Activated CD4-positive, alpha-beta T cell treated with anti-CD3 and anti-CD28 coated beads, Interleukin-2, amount 10 ng/mL, durations not matched to agents 7 days and 5 days (primary cell): ENCODE measurements around the gene MAP3K6. TPM values are rescaled to one million over a fixed set of nuclear protein-coding genes. Genes with fewer than 3 reads are reported as not detected.

Experiments used
- CTCF ChIA-PET: fragments of 350-600 bp; sonication (Branson Sonifier 250); formaldehyde crosslinking; loops from one replicate; lab custom pipeline; 2021; ENCODE audit warnings: antibody characterized with exemption; lab: Charles Lee
- POLR2A ChIA-PET: fragments of 350-600 bp; sonication (Branson Sonifier 250); formaldehyde crosslinking; loops from one replicate; lab custom pipeline; 2021; ENCODE audit warnings: antibody characterized with exemption; lab: Charles Lee
- DNase-seq: peaks from one replicate; pipeline ENCODE4 v3.0.0-alpha.2; 2020
- H3K27ac Mint-ChIP-seq: one replicate; pipeline ENCODE4 v1.8.0; 2021; ENCODE audit warnings: mild to moderate bottlenecking, moderate library complexity, mixed read lengths
- H3K27me3 Mint-ChIP-seq: one replicate; pipeline ENCODE4 v1.8.0; 2021; ENCODE audit warnings: mixed read lengths
- H3K36me3 Mint-ChIP-seq: one replicate; pipeline ENCODE4 v1.8.0; 2021; ENCODE audit warnings: low read depth, mixed read lengths
- H3K4me1 Mint-ChIP-seq: one replicate; pipeline ENCODE4 v1.8.0; 2021; ENCODE audit warnings: mixed read lengths
- H3K4me3 Mint-ChIP-seq: one replicate; pipeline ENCODE4 v1.8.0; 2021; ENCODE audit warnings: mild to moderate bottlenecking, moderate library complexity, mixed read lengths
- H3K9me3 Mint-ChIP-seq: one replicate; pipeline ENCODE4 v1.8.0; 2021; ENCODE audit warnings: mixed read lengths
- total RNA-seq, 2 experiments: library from RNA; stranded (reverse); gene quantifications; one replicate each; pipeline ENCODE4 v1.2.3, GENCODE V29; 2021

MAP3K6 gene
- total RNA-seq, 2 experiments from 2014 or later: 6.4 to 7.6 TPM

- no peak for DNase-seq
- ChIA-PET CTCF (interaction anchor here (1.0 to 9.0 kb wide), 7 partner anchors 9 to 43 kb away, joined by 3 to 68 read pairs (median 4); partner anchors contain the start of gene MAP3K6), POLR2A (interaction anchor here (0.7 kb wide), 1 partner anchor 10 kb away, joined by 4 read pairs; no protein-coding TSS in a partner anchor)
- Mint-ChIP-seq H3K4me1 (peaks cover 50% of the 10 kb centered on the region), H3K36me3 (peaks cover 22% of the 10 kb centered on the region), H3K27me3 (no peaks in the 10 kb centered on the region), H3K9me3 (no peaks in the 10 kb centered on the region), H3K27ac (peak overlapping the region; percentile 89), H3K4me3 (peak overlapping the region; percentile 84)
Measured at GRCh38 chr1:27343639-27344025, 23.1 kb downstream of the MAP3K6 start.

DNA sequence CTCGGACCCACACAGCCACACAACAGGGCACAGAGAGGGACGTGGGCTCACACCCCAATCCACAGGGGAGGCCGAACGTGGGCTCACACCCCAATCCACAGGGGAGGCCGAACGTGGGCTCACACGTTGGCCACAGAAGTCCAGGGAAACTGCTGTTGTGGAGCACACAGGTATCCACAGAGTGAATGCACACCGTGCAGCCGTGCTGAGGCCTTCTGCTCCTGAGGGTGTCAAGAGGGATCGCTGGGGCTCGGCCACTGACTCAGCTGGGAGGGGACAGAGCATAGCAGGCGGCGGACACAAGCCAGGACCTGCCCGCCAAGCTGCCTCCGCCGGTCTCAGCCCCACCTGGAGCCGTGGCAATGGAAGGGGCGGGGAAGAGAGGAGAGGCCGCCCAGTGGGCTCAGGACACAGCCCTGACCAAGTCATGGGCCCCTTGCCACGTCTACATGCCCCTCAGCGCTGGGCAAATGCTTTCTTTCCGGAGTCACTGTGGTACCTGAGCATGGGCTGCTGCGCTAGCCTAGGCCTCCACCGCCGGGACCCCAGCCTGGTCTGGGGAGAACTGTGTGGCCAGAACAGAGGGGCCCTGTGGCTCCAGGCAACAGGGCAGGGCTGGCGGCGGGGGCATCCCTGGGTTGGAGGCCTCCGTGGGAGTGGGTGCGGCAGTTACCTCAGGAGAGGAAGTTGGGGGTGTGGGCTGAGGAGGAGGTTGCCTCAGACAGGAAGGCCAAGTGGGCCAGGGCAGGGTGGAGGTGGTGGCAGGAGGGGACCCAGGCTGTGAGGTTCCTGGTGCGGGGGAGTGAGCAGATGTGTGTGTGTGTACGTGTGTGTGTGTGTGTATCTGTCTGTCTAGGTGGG is 23.8 kb downstream of the MAP3K6 start:
- ChIA-PET CTCF (interaction anchor here (0.6 to 9.0 kb wide), 8 partner anchors 10 to 151 kb away, joined by 3 to 68 read pairs (median 4); partner anchors contain the start of gene MAP3K6), POLR2A (interaction anchor here (0.7 kb wide), 1 partner anchor 11 kb away, joined by 4 read pairs; no protein-coding TSS in a partner anchor)
- Mint-ChIP-seq H3K4me3 (peak overlapping the region; percentile 84), H3K27me3 (no peaks in the 10 kb centered on the region), H3K9me3 (no peaks in the 10 kb centered on the region), H3K4me1 (peaks cover 50% of the 10 kb centered on the region), H3K27ac (peak overlapping the region; percentile 89), H3K36me3 (peaks cover 22% of the 10 kb centered on the region)
- peak; percentile 85 for DNase-seq

- POLR2A ChIA-PET: no interaction called here
- peaks cover 47% of the 10 kb centered on the region for H3K4me1 Mint-ChIP-seq
- H3K27ac Mint-ChIP-seq: peak overlapping the region; percentile 89
- H3K4me3 Mint-ChIP-seq: peak overlapping the region; percentile 84
- H3K27me3 Mint-ChIP-seq: no peaks in the 10 kb centered on the region
- CTCF ChIA-PET: interaction anchor here (0.6 to 9.0 kb wide), 4 partner anchors 10 to 47 kb away, joined by 3 to 68 read pairs (median 12); no protein-coding TSS in a partner anchor
- DNase-seq: peak; percentile 51
- H3K36me3 Mint-ChIP-seq: peaks cover 21% of the 10 kb centered on the region
- H3K9me3 Mint-ChIP-seq: no peaks in the 10 kb centered on the region
Measured at GRCh38 chr1:27342391-27342777, 24.4 kb downstream of the MAP3K6 start.

DNA sequence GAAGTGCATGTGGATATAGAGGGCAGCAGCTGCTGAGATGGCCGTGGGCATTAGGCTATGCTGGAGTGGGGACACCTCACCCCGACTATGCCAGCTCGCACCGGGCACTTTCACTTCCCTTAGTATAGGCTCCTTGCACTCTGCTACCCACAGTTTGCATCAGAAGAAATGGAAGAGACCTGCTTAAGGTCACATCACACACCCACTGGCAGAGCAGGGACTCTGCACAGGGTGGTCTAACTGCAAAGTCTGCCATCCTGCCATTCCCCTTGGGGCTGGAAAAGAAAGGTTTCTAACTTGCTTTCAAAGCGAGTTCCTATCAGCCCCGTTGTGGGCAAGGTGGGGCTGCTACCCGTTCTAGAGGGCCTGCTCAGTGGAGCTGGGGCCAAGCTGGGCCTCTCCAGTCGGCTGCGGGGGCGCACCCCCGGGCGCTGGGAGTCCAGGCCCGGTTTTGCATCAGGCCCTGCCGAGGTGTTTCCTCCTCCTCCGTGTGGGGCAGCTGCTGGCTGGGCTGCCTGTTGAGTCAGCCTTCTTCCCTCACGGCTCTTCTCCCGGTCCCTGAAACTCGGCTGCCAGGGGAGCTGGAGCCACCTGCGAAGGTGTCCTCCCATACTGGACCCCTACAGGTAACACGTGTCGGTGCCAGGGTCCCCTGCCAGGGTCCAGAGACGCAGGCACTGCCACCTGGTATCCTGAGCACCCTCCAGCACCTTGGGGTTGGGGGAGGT is 25.1 kb downstream of the MAP3K6 start, which contains the start of gene SYTL1:
Gene SYTL1 (plus strand): TSS at position 498 of the 728 bp plus-strand sequence. CDS start 3,313 bp downstream, outside the sequence.
- Mint-ChIP-seq H3K27ac (peak within 1 kb of the TSS; percentile 89), H3K36me3 (peaks cover 19% of the 10 kb centered on the region), H3K4me1 (peaks cover 44% of the 10 kb centered on the region), H3K9me3 (no peaks in the 10 kb centered on the region), H3K27me3 (no peaks in the 10 kb centered on the region), H3K4me3 (peak within 1 kb of the TSS; percentile 84)
- POLR2A ChIA-PET: no interaction called here
- CTCF ChIA-PET: interaction anchor here (0.6 to 9.0 kb wide), 6 partner anchors 9 to 47 kb away, joined by 3 to 68 read pairs (median 4); partner anchors contain the start of gene MAP3K6
- DNase-seq: peak; percentile 72

- CTCF ChIA-PET: interaction anchor here (0.9 to 9.0 kb wide), 4 partner anchors 12 to 18 kb away, joined by 3 to 68 read pairs (median 4); no protein-coding TSS in a partner anchor
- POLR2A ChIA-PET: no interaction called here
Measured at GRCh38 chr1:27339213-27339612, 27.5 kb downstream of the MAP3K6 start.

DNA sequence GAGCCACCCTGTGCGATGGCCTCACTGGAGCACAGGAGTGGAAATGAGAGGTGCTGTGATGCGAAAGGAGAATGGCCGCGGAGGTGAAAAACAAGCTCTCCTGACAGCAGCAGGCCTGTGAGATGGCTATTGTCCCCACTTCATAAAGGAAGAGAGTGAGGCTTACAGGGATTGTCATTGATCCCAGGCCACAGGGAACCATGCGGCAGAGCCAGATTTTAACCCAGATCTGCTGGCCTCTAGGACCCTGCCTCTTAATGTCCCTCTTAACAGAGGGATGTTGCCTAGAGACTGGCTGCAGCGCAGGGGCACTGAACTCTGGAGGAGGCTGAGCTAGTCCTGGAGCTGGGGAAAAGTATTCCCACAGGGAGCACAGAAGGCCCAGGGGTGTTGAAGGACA is 28.0 kb downstream of the MAP3K6 start:
- Mint-ChIP-seq H3K36me3 (peaks cover 25% of the 10 kb centered on the region), H3K27me3 (no peaks in the 10 kb centered on the region), H3K4me3 (no peak overlapping the region), H3K27ac (peak overlapping the region; percentile 73), H3K9me3 (no peaks in the 10 kb centered on the region), H3K4me1 (peaks cover 29% of the 10 kb centered on the region)
- ChIA-PET POLR2A (no interaction called here), CTCF (interaction anchor here (1.2 to 9.0 kb wide), 3 partner anchors 14 to 18 kb away, joined by 3 to 68 read pairs (median 3); no protein-coding TSS in a partner anchor)
- DNase-seq: no peak

More at GRCh38 chr1:27339213-27339612, 27.5 kb downstream of the MAP3K6 start:
- H3K27me3 Mint-ChIP-seq: no peaks in the 10 kb centered on the region
- peaks cover 32% of the 10 kb centered on the region for H3K4me1 Mint-ChIP-seq
- H3K9me3 Mint-ChIP-seq: no peaks in the 10 kb centered on the region
- H3K4me3 Mint-ChIP-seq: no peak overlapping the region
- DNase-seq: no peak
- peak overlapping the region; percentile 59 for H3K27ac Mint-ChIP-seq
- H3K36me3 Mint-ChIP-seq: peaks cover 20% of the 10 kb centered on the region

- DNase-seq: no peak
- CTCF ChIA-PET: interaction anchor here (1.1 to 1.7 kb wide), 6 partner anchors 12 to 59 kb away, joined by 3 to 4 read pairs (median 4); partner anchors contain the start of gene MAP3K6
- peaks cover 33% of the 10 kb centered on the region for H3K36me3 Mint-ChIP-seq
- H3K4me3 Mint-ChIP-seq: no peak overlapping the region
- H3K27me3 Mint-ChIP-seq: no peaks in the 10 kb centered on the region
- H3K4me1 Mint-ChIP-seq: peaks cover 38% of the 10 kb centered on the region
- POLR2A ChIA-PET: no interaction called here
- H3K27ac Mint-ChIP-seq: no peak overlapping the region
- no peaks in the 10 kb centered on the region for H3K9me3 Mint-ChIP-seq
Measured at GRCh38 chr1:27336756-27337155, 30.0 kb downstream of the MAP3K6 start.

DNA sequence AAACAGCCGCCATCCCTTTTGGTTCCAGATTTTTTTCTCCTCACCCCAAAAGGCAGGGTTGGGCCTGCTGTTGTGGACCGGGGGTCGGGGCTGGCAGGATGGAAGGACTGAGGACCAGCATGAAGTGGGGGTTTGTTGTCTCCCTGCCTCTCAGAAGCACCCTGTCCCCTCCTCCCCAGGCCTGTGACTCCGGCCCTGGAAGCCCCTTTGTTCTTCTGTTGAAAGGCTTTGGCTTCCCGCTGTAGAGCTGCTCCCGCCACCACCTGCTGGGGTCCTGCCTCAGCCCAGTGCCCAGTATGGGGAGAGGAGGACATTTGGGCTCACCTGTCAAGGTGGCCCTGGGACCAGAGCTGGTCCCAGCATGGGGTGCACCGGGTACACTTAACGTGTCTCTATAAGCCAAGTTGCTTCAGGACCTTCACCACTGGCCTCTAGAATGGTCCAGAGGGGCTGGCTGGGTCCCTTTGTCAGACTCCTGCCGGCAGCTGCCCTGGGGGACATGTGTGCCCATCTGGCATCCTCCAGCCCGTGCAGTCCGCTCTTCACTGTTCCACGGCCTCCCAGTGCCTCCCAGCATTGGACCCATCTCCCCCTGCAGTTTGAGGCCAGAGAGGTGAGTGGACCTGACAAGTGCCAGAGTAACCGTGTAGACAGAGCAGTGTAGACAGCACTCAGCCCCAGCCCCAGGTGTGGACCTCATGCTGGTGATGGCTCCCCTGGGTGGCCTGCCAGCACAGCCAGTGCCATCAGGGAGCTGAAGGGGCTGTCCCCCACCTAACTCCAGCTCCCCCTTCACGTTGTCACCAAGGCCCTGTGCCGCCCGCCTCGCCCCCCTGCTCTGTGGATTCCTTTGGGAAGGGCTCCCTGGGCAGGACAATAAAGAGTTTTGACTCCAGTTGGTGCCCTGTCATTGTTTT is 31.0 kb downstream of the MAP3K6 start:
- Mint-ChIP-seq H3K4me3 (no peak overlapping the region), H3K27me3 (no peaks in the 10 kb centered on the region), H3K4me1 (peaks cover 33% of the 10 kb centered on the region), H3K36me3 (peaks cover 36% of the 10 kb centered on the region), H3K27ac (no peak overlapping the region), H3K9me3 (no peaks in the 10 kb centered on the region)
- CTCF ChIA-PET: interaction anchor here (1.1 to 1.9 kb wide), 6 partner anchors 21 to 60 kb away, joined by 3 to 8 read pairs (median 4); partner anchors contain the start of gene MAP3K6
- DNase-seq: no peak
- POLR2A ChIA-PET: no interaction called here

GRCh38 chr1:27333717-27334279 is 33.0 kb downstream of the MAP3K6 start:
- H3K4me3 Mint-ChIP-seq: no peak overlapping the region
- ChIA-PET CTCF (interaction anchor here (0.8 to 3.4 kb wide), 12 partner anchors 8 to 266 kb away, joined by 3 to 29 read pairs (median 7); partner anchors contain the start of genes MAP3K6 and SYTL1), POLR2A (no interaction called here)
- H3K4me1 Mint-ChIP-seq: peaks cover 19% of the 10 kb centered on the region
- peaks cover 36% of the 10 kb centered on the region for H3K36me3 Mint-ChIP-seq
- no peaks in the 10 kb centered on the region for H3K27me3 Mint-ChIP-seq
- DNase-seq: no peak
- no peaks in the 10 kb centered on the region for H3K9me3 Mint-ChIP-seq
- H3K27ac Mint-ChIP-seq: no peak overlapping the region

GRCh38 chr1:27332536-27333281 is 34.1 kb downstream of the MAP3K6 start:
- H3K4me3 Mint-ChIP-seq: no peak overlapping the region
- POLR2A ChIA-PET: interaction anchor here (0.6 to 1.2 kb wide), 2 partner anchors 10 to 37 kb away, joined by 3 to 6 read pairs; no protein-coding TSS in a partner anchor

More at GRCh38 chr1:27332536-27333281, 34.1 kb downstream of the MAP3K6 start:
- Mint-ChIP-seq H3K9me3 (no peaks in the 10 kb centered on the region), H3K27me3 (no peaks in the 10 kb centered on the region), H3K36me3 (peaks cover 40% of the 10 kb centered on the region), H3K4me1 (peaks cover 26% of the 10 kb centered on the region), H3K27ac (peak overlapping the region; percentile 60)
- CTCF ChIA-PET: interaction anchor here (0.6 to 3.4 kb wide), 23 partner anchors 9 to 330 kb away, joined by 3 to 29 read pairs (median 5); partner anchors contain the start of genes MAP3K6 and SYTL1
- peak; percentile 60 for DNase-seq
